ENCODE measurements around the gene HGF.

DNA sequence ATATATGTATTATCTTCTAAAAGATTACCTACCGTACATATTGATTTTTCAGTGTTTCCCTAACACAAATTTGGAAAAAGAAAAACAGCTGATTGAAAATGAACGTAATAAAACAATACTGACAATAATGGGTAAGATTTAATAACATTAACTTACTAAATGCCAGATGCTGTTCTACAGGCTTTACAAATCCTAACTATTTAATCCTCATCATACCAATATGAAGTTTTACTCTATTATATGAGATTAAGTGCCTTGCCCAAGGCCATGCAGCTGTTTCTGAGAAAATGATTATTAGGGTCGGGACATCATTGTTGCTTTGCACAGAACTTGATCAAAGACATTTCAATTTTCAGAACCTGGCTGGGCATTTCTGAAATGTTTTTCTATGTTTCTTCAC, 104.6 kb downstream of the HGF start:
- TF ChIP-seq NFIC (IDR thresholded peaks at IDR 0.05) (no peak), TAF1 (IDR thresholded peaks at IDR 0.05; ENCODE audit: low read depth) (no peak), YY1 (IDR thresholded peaks at IDR 0.05; ENCODE audit: low read depth) (no peak), CEBPB (IDR thresholded peaks at IDR 0.05) (no peak), EP300 (IDR thresholded peaks at IDR 0.05; ENCODE audit: borderline replicate concordance) (no peak), EGR1 (IDR thresholded peaks at IDR 0.05) (no peak), RAD21 (IDR thresholded peaks at IDR 0.05; ENCODE audit: low read depth) (no peak), TCF12 (IDR thresholded peaks at IDR 0.05; ENCODE audit: low read depth) (no peak)
- TF ChIP-seq, protein P1, sequence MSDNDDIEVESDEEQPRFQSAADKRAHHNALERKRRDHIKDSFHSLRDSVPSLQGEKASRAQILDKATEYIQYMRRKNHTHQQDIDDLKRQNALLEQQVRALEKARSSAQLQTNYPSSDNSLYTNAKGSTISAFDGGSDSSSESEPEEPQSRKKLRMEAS (IDR thresholded peaks at IDR 0.05): no peak
- TF ChIP-seq, protein P2, sequence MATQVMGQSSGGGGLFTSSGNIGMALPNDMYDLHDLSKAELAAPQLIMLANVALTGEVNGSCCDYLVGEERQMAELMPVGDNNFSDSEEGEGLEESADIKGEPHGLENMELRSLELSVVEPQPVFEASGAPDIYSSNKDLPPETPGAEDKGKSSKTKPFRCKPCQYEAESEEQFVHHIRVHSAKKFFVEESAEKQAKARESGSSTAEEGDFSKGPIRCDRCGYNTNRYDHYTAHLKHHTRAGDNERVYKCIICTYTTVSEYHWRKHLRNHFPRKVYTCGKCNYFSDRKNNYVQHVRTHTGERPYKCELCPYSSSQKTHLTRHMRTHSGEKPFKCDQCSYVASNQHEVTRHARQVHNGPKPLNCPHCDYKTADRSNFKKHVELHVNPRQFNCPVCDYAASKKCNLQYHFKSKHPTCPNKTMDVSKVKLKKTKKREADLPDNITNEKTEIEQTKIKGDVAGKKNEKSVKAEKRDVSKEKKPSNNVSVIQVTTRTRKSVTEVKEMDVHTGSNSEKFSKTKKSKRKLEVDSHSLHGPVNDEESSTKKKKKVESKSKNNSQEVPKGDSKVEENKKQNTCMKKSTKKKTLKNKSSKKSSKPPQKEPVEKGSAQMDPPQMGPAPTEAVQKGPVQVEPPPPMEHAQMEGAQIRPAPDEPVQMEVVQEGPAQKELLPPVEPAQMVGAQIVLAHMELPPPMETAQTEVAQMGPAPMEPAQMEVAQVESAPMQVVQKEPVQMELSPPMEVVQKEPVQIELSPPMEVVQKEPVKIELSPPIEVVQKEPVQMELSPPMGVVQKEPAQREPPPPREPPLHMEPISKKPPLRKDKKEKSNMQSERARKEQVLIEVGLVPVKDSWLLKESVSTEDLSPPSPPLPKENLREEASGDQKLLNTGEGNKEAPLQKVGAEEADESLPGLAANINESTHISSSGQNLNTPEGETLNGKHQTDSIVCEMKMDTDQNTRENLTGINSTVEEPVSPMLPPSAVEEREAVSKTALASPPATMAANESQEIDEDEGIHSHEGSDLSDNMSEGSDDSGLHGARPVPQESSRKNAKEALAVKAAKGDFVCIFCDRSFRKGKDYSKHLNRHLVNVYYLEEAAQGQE (IDR thresholded peaks at IDR 0.05; ENCODE audit: low read depth): no peak
